Duodenal mucosa (tissue), 2 donors: Measurements from ENCODE around the gene MDK.

Experiments used
- H3K27ac ChIP-seq: one replicate; pipeline ENCODE4 v1.7.0; 2013; ENCODE audit warnings: low read depth, low read length
- H3K27me3 ChIP-seq, 2 donors: one replicate each; pipeline ENCODE4 v1.7.0; 2013; ENCODE audit warnings: low read length in 2 of 2, control low read depth in 1 of 2; ENCODE audit not compliant: insufficient read depth in 2 of 2, control insufficient read depth in 1 of 2
- H3K36me3 ChIP-seq, 2 donors: one replicate each; pipeline ENCODE4 v1.7.0; 2013; ENCODE audit warnings: low read length in 2 of 2, control low read depth in 1 of 2; ENCODE audit not compliant: insufficient read depth in 2 of 2, control insufficient read depth in 1 of 2
- H3K4me1 ChIP-seq, 2 donors: one replicate each; pipeline ENCODE4 v1.7.0; 2013; ENCODE audit warnings: low read length in 2 of 2, control low read depth in 1 of 2; ENCODE audit not compliant: insufficient read depth in 2 of 2, control insufficient read depth in 1 of 2
- H3K4me3 ChIP-seq, 2 donors: one replicate each; pipeline ENCODE4 v1.7.0; 2013; ENCODE audit warnings: low read length in 2 of 2, low read depth in 1 of 2
- H3K9ac ChIP-seq, 2 donors: one replicate each; pipeline ENCODE4 v1.7.0; 2013; ENCODE audit warnings: low read length in 2 of 2, low read depth in 1 of 2
- H3K9me3 ChIP-seq, 2 donors: one replicate each; pipeline ENCODE4 v1.7.0; 2013; ENCODE audit warnings: low read length in 2 of 2, control low read depth in 1 of 2; ENCODE audit not compliant: control insufficient read depth in 1 of 2

Gene MDK

DNA sequence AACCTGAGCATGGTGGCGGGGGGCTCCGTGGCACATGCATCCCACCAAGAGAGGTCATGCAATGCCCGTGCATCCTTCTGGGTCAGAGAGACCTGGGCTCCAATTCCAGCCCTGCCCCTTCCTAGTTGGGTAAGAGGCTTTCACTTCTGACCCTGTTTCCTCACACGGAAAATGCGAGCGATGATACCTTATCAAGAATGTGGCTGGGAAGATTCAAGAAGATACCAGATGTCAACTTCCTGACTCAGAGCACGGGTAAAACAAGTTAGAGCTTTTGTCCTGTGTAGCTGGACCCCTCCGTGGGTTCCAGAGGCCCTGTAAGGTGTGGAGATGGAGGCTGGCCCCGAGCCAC is 42.9 kb upstream of the MDK start:
- Histone ChIP-seq H3K4me1 (peaks cover 6 to 24% of the 10 kb centered on the region in 2 donors), H3K27me3 (peaks cover 12% of the 10 kb centered on the region in 2 donors), H3K36me3 (no peaks in the 10 kb centered on the region), H3K4me3 (no peak overlapping the region), H3K9me3 (no peaks in the 10 kb centered on the region), H3K27ac (no peak overlapping the region), H3K9ac (no peak overlapping the region)

- H3K9ac ChIP-seq: no peak overlapping the region
- H3K27ac ChIP-seq: no peak overlapping the region
Measured at GRCh38 chr11:46338988-46339666, 42.3 kb upstream of the MDK start.

DNA sequence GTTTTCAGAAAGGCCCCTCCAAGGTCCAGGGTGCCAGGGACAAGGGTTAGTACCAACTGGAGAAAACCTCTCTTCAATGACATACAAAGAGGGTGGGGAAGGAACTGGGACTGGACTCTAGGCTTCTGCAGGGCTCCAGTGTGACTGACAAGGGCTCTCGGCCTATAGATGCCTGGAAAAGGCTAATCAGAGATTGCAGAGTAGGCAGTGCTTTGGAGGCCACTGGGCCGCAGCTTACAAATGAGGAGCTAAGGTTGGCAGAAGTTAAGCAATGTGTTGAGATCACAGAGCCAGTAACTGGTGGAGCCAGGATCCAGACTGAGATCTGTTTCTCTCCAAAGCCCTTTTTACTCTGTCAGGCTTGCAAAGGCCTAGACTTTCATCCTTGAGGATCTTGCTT is 41.7 kb upstream of the MDK start:
- H3K9me3 ChIP-seq: no peaks in the 10 kb centered on the region
- H3K9ac ChIP-seq: no peak overlapping the region
- no peak overlapping the region for H3K27ac ChIP-seq
- H3K27me3 ChIP-seq: peaks cover 0 to under 1% of the 10 kb centered on the region in 2 donors
- H3K4me3 ChIP-seq: no peak overlapping the region
- no peaks in the 10 kb centered on the region for H3K36me3 ChIP-seq
- H3K4me1 ChIP-seq: peaks cover 5 to 24% of the 10 kb centered on the region in 2 donors

More at GRCh38 chr11:46338988-46339666, 42.3 kb upstream of the MDK start:
- Histone ChIP-seq H3K27me3 (peaks cover 7% of the 10 kb centered on the region in 2 donors), H3K36me3 (no peaks in the 10 kb centered on the region), H3K4me1 (peaks cover 5 to 24% of the 10 kb centered on the region in 2 donors), H3K4me3 (no peak overlapping the region), H3K9me3 (no peaks in the 10 kb centered on the region)

GRCh38 chr11:46341454-46341853 is 40.0 kb upstream of the MDK start:
- no peaks in the 10 kb centered on the region for H3K36me3 ChIP-seq
- no peak overlapping the region for H3K27ac ChIP-seq

DNA sequence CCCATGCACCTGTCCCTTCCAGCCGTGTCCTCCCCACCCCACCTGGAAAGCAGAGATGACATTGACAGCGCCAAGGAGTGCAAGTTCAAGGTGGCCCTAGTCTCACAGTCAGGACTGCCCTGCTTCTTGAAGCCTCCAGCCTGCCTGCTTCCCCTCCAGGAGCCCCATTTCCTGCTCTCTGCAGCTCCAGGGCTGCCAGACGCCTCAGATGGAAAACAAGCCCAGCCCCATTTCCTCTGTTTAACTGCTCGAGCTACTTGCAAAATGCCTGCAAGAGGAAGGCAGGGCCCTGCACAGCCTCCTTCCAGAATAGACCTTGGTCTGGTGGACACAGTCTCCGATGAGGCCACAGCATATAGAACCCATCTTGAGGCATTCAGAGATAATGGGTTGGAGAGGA is 39.2 kb upstream of the MDK start:
- Histone ChIP-seq H3K9me3 (no peaks in the 10 kb centered on the region), H3K4me1 (peaks cover 18 to 35% of the 10 kb centered on the region in 2 donors), H3K9ac (no peak overlapping the region), H3K36me3 (no peaks in the 10 kb centered on the region), H3K4me3 (no peak overlapping the region), H3K27me3 (no peaks in the 10 kb centered on the region), H3K27ac (no peak overlapping the region)

More at GRCh38 chr11:46341454-46341853, 40.0 kb upstream of the MDK start:
- no peak overlapping the region for H3K4me3 ChIP-seq
- H3K27me3 ChIP-seq: no peaks in the 10 kb centered on the region
- peaks cover 12 to 30% of the 10 kb centered on the region in 2 donors for H3K4me1 ChIP-seq
- no peaks in the 10 kb centered on the region for H3K9me3 ChIP-seq
- no peak overlapping the region for H3K9ac ChIP-seq

DNA sequence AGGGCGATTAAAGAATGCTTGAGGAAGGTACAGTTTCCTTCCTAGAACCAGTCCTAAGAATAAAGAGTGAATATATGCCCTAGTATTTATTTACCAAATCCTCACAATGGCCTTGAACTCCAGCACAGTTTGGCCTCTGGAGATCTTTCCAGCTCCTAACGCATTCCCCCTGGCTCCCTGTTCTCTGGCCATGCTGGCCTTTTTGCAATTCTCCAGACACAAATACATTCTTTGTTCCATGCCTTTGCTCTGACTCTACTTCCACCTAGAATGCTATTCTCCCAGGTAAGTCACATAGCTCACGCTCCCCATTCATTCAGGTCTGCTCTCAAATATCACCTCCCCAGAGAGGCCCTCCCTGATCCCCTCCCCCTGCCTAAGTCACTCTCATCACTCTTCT is 37.9 kb upstream of the MDK start:
- no peaks in the 10 kb centered on the region for H3K9me3 ChIP-seq
- no peaks in the 10 kb centered on the region for H3K27me3 ChIP-seq
- no peaks in the 10 kb centered on the region for H3K36me3 ChIP-seq
- H3K4me3 ChIP-seq: no peak overlapping the region
- H3K9ac ChIP-seq: no peak overlapping the region
- H3K4me1 ChIP-seq: peaks cover 24 to 38% of the 10 kb centered on the region in 2 donors
- no peak overlapping the region for H3K27ac ChIP-seq

DNA sequence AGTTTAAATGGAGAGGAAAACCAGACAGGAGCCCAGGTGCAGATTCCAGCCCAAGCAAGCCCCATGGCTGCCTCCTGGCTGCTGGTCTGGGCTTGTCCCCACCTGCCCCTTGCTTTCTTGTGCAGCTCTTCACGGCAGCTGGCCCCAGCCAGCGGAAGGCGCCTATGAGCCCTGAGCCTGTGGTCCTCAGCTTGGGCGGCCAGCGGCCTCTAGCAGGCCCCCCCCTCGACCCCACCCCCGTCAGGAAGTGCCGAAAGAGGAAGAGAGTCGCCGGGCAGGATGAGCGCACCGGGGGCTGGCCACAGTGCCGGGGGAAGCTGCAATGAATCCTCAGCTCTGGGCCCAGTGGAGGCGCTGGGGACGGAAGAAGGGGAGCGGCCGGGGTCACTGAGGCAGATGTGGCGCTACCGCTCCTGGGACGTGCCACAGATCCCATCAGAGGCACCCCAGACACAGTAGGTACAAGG is 36.3 kb upstream of the MDK start:
- peak overlapping the region; percentile 64 to 78 for H3K4me3 ChIP-seq
- no peaks in the 10 kb centered on the region for H3K9me3 ChIP-seq
- H3K27me3 ChIP-seq: no peaks in the 10 kb centered on the region
- peak overlapping the region; percentile 49 to 57 for H3K9ac ChIP-seq
- H3K36me3 ChIP-seq: no peaks in the 10 kb centered on the region
- peaks cover 35 to 39% of the 10 kb centered on the region in 2 donors for H3K4me1 ChIP-seq
- peak overlapping the region; percentile 44 for H3K27ac ChIP-seq

DNA sequence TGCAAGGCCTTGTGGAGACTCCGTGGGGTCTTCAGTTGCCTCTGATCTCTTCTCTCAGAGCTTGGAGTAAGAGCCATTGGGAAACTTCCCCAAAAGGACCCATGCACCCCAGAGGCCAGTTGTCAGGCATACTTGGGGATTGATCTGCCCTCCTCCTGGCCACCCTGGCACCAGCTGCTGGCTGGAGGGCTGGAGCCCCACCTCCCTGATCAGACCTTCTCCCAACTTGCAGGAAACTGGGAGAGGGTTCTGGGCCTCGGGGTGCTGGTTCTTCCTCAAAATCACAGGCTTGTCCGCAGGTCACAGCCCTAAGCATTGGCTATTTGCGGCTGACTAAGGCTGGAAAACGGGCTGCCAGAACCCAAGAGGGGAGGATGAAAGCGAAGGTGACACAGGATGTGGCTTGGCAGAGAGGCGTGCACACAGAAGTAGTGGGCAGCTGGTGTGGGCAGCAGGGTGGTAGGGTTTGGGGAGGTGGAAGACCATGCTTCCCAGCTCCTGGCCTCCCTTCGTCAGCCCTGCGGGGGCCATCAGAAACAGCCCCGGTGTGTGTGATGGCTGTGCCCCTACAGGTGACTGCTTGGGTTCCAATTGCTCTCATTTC is 35.5 kb upstream of the MDK start:
- H3K9ac ChIP-seq: peak overlapping the region; percentile 49 to 57
- H3K4me1 ChIP-seq: peaks cover 41 to 47% of the 10 kb centered on the region in 2 donors
- H3K27ac ChIP-seq: peak overlapping the region; percentile 44
- peak overlapping the region; percentile 64 to 78 for H3K4me3 ChIP-seq
- H3K27me3 ChIP-seq: no peaks in the 10 kb centered on the region
- H3K36me3 ChIP-seq: no peaks in the 10 kb centered on the region
- H3K9me3 ChIP-seq: no peaks in the 10 kb centered on the region

GRCh38 chr11:46346886-46347636 is 34.4 kb upstream of the MDK start, which contains the start of gene DGKZ:
TSS of gene DGKZ (plus strand) at chr11:46347463. CDS start at chr11:46347660, 197 bp downstream.
- H3K4me3 ChIP-seq: peak within 1 kb of the TSS; percentile 92 to 93
- H3K27ac ChIP-seq: peak within 1 kb of the TSS; percentile 81
- no peaks in the 10 kb centered on the region for H3K27me3 ChIP-seq
- H3K9me3 ChIP-seq: no peaks in the 10 kb centered on the region
- no peaks in the 10 kb centered on the region for H3K36me3 ChIP-seq
- H3K9ac ChIP-seq: peak within 1 kb of the TSS; percentile 87 to 96
- H3K4me1 ChIP-seq: peaks cover 52 to 56% of the 10 kb centered on the region in 2 donors
